ENCODE measurements around the gene TADA1.
"Not testable (repeated sequence)": the region's sequence is repeated elsewhere in the genome, so short reads cannot be mapped to it uniquely, and the experiment has no call there.

Gene TADA1

DNA sequence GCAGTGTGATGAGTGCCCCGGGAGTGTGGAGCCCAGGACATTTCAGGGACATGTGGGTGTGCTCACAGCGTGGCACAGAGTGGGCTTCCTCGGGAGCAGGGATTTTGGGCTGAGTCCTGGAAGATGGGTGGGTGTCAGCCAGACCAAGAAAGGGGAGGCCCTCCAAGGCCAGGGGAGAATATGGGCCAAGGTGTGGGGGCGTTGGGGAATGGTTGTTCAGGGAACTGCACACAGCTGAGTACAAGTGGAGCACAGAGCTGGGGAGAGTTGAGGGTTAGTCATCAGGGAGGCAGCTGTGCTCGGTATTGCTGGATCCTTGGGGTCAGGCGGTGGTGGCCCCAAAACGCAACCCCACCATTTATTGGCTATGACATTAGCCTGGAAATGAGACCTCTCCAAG, 31.3 kb downstream of the TADA1 start:
- no peak for DNase-seq (ENCODE audit: low read depth in 1 of 2, low spot score in 1 of 2)

DNA sequence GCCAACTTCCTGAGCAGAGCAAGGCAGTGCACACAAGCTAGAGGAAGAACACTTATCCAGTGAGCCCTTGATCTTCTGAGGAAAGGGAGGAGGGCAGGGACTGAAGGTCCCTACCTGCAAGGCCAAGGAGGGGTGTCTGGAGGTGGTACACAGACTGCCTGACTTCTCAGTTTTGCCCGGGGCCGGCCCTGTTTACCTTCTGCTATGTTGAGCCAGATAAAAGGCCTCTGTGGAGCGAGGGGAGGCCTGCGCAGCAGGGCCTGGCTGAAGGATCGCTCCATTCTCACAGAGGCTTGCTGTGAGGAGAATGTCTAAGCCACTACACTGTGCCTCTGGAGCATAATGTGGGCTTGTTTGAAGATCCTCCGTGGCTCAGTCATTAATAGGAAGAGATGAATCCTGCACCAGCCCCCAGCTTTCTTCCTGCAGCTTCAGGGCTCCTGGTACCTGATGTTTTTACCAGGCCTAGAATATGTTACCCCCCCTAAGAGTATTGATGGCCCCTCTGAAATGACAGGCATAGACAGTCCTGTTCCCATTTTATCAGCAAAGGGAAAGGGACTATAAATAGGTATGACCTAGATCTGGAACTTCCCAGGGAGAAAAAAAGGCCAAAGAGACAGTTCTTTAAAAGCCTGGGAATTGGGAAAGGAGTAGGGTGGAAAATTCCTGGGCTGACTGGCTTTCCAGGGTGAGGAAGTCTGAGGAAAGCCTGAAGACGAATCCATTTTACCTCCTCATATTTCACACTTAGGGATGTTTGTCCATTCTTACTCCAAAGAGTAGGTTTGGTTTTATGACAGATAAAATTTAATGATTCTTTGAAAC, 32.1 kb downstream of the TADA1 start:
- DNase-seq (ENCODE audit: low read depth in 1 of 2, low spot score in 1 of 2) = no peak

DNA sequence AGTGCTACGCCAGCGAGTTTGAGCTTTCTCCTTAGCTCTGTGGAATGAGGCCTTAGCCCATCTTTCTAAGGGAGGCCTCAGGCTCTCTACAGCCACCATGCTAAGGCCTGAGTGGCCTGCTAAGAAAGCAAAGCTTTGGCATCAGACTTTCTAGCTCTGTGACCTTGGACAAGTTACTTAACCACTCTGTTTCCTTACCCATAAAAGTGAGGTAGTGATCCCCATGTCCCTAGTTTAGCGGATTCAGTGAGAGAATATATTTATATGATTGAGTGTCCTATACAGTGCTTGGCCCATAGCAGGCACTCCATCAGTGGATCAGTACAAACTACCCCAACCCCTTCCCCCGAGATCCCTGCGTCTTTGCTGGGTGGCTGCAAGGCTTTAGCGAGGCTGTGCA, 32.7 kb downstream of the TADA1 start:
- no peak for DNase-seq (ENCODE audit: low read depth in 1 of 2, low spot score in 1 of 2)

DNA sequence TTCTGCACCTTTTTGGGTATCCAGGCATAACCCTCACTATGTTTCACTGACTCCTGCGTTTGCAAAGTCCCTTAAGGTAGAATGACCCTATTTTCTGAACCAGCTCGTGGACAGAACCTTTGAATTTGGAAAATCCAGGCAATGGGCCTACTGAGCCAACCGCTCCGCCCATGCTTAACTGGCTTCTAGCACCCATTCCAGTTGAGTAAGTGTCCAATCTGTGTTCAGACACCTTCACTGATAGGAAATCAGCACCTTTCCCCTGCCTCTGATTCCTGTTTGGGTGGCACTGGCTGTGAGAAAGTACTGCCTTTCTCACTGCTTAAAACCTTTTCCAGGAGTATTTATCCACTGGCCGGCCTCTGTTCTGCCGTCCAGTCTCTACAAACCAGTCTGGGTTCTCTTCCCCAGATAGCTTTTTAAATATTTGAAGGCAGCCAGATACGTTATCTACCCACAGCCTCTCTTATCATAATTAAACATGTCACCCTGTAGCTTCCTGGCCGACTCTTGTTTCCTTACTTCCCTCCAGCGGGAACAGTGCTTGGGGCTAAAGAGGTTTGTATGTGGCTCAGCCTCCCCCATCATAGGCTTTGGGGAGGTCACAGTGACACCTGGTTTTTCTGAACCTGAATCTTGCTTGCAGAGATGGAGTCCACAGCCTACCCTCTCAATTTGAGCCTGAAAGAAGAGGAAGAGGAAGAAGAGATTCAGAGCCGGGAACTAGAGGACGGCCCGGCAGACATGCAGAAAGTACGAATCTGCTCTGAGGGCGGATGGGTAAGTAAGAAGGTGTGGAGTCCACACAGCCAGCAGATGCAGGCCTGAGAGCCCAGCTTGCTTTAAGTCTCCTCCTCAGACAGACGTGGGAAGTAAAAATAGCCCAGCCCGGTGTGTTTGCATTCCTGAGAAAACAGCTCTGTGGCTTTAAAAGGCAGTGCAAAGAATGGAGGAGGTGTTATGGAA, 35.5 kb downstream of the TADA1 start:
- no peak for DNase-seq (ENCODE audit: low read depth in 1 of 2, low spot score in 1 of 2)

DNA sequence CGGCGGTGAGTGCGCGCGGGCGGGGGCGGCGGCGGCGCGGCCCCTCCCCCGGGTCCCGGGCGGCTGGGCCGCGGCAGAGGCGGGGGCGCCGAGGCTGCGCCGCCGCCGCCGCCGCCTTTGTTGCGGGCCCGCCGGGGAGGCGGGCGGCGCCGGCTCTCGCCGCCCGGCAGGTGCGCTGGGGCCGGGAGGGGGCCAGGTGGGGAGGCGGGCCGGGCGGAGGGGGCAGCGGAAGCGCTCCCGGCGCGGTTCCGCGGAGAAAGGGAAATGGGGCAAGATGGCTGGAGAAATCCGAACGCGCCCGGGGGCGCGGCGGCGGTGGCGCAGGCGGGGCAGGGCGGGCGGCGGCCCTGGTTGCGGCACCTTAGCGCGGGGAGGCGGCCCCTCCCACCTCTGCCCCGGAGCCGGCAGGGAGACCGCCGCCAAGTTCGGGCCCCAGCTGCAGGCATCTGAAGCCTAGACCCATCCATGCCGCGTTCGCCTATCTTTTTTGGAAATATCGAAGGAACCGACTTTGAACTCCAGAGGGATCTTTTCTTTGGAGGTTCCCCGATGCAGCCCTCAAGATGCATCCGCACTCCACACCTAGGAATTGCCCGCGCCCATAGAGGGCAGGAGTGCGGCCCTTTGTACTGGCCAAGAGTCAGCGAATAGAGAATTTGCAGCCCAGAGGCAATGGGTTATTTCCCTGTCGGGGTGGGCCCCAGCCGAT, 36.3 kb downstream of the TADA1 start:
- DNase-seq (ENCODE audit: low read depth in 1 of 2, low spot score in 1 of 2) = peak; percentile 20 to 37

DNA sequence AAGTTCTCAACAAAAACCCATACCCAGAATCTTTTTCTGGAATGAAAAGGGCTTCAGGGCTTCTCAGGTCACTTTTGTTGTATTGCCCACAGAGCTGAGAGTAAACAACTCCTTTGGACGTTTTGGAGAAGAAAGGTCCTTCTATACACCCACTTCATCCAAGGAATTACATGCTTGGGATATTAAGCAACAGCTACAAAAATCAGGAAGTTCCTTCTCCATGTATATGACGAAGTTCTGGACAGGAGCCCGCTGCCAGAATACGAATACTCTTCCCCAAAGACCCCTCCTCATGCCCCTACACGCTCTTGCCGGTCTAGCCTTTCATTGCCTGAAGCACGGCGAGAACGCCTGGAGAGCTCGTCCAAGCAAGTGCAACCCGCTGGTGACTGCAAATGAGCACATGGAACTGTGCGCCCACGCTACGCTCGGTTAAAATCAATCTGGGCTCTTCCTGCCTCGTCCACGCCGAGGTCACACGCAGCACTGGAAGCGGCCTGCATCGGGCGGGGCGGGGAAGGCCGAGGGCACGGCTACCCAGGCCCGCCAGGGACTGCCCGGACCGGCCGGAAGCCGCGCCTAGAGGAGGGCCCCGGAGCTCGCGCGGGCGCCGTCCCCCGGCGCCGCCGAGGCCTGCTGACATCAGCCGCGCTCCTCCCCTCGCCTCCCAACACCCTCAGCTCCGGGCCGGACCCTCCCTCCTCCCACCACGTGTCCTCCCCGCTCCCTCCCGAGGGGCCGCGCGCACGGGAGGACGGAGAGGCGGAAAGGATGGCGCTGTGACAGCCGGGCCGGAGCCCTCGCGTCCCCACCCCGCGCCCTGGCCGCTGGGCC, 37.1 kb downstream of the TADA1 start, which contains the start of gene POGK:
Gene POGK (plus strand): TSS at position 710 of the 834 bp plus-strand sequence. CDS start 1,482 bp downstream, outside the sequence.
- peak; percentile 74 to 80 for DNase-seq (ENCODE audit: low read depth in 1 of 2, low spot score in 1 of 2)

DNA sequence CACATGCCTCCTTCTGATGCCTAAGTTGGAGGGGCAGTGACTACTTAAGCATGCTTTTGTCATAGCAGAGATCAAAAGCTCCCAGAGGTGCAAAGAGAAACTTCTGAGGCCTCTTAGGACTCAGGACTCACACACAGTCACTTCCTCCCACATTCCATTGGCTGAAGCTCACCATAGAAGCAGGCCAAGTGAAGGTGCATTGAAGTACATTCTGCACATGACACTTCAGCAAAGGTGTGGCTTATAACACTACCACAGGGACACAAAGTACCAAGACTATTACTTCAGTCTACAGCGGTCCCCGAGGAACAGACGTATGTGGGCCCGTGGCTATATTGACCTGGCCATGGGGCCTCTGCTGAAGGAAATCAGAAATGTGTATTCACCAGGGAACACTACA, 39.3 kb downstream of the TADA1 start:
- no peak for DNase-seq (ENCODE audit: low read depth in 1 of 2, low spot score in 1 of 2)

DNA sequence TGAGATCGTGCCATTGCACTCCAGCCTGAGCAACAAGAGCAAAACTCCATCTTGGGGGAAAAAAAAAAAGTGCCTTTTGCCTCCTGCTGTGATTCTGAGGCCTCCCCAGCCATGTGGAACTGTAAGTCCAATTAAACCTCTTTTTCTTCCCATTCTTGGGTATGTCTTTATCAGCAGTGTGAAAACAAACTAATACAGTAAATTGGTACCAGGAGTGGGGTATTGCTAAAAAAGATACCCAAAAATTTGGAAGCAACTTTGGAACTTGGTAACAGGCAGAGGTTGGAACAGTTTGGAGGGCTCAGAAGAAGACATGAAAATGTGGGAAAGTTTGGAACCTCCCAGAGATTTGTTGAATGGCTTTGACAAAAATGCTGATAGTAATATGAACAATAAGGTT, 46.3 kb downstream of the TADA1 start:
- DNase-seq (ENCODE audit: low read depth in 1 of 2, low spot score in 1 of 2) = not testable (repeated sequence)

DNA sequence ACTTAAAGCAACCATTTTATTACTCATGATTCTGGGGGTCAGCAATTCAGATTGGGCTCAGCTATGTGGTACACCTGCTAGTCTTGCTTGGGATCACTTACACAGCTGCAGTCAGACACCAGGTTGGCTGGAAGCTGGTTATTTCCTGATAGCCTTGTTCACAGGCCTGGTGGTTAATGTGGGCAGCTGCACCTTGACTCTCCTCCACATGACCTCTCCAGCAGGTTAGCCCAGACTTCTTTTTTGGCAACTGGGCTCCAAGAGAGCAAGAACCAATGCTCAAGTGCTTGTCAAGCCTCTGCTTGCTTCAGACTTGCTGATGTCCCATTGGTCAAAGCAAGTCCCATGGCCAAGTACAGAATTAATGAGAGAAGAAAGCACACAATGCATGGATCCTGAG, 48.6 kb downstream of the TADA1 start:
- no peak for DNase-seq (ENCODE audit: low read depth in 1 of 2, low spot score in 1 of 2)

DNA sequence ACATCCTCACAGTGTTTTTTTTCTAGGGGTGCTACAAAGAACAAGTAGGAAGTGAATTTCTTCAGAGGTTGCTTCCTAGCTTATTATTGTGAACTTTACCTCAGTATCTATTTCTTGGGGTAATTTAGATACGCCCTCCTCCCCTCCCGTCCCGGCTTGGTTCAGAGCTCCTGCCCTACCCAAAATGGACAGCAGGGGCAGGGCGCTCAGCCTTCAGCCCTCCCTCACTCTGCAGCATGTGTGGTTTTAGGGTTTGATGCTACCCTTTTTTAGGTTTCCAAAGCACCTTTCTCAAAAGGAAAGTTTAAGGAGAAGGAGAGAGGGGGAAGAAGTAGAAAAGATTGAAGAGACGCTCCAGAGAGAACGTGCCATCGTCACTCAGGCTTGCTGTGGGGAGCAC, 53.7 kb downstream of the TADA1 start:
- no peak for DNase-seq (ENCODE audit: low read depth in 1 of 2, low spot score in 1 of 2)

DNA sequence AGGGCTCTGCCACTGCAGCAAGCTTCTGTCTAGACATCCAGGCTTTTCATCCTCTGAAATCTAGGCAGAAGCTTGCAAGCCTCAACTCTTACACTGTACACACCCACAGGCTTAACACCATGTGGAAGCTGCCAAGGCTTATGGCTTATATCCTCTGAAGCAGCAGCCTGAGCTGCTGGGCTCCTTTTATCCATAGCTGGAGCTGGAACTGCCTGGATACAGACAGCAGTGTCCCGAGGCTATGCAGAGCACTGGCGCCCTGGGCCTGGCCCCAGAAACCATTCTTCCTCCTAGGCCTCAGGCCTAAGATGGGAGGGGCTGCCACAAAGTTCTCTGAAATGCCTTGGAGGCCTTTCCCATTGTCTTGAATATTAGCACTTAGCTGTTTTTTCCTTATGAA, 56.1 kb downstream of the TADA1 start:
- no peak for DNase-seq (ENCODE audit: low read depth in 1 of 2, low spot score in 1 of 2)

DNA sequence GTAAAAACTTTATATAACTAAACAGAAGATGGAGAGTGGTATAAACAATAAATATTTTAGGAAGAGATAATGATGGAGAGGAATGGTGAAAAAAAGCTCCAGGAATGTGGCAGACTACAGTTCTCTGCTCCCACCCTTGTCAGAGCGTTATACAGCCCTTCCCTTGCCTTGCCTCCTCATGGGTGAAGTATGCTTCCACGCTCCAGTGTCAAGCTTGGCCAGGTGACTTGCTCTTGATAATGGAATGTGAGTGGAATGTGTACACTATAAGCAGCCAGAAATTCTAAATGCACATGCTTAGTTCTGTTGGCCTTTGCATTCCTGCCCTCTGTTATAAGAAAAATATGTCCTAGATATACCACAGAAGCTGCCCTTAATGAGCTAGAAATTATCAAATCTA, 61.5 kb downstream of the TADA1 start:
- DNase-seq (ENCODE audit: low read depth in 1 of 2, low spot score in 1 of 2) = no peak

DNA sequence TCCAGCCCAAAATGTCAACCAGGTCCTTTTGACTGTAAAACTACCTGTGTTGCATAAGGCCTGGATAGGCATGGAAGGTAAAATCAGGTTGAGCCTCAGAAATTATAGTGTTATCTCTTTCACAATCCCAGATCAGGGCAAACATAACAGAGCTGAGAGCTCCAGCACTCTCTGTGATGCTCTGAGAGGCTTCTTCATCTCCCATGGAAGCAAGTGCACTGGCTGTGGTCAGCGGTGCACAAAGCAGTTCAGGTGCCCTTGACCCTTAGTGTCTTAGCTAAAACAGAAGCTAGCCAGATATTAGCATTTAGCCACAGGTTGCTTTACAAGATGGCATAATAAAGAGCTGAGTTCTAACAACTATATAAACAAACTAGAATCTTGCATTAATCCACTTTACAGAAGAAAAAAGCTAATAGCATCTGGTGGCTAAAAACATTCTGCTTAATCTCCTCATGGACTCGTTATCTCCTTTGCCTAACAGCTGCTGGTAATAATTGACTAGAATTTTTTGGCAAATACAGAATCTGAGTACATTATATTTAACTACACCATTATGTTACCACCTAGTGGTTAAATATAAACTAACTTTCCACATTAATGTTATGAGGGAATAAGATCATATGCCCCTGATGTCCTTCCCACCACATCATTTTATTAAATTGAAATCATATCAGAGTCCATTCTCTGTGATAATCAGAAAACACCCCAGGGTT, 62.4 kb downstream of the TADA1 start:
- no peak for DNase-seq (ENCODE audit: low read depth in 1 of 2, low spot score in 1 of 2)

DNA sequence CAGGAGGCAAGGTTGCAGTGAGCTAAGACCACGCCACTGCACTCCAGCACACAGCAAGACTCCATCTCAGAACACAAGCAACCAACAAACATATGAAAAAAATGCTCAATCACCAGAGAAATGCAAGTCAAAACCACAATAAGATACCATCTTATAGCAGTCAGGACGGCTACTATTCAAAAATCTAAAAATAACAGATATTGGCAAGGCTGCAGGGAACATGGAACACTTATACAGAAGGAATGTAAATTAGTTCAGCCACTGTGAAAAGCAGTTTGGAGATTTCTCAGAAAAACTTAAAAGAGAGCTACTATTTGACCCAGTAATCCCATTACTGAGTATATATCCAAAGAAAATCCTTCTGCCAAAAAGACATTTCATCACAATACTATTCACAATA, 64.4 kb downstream of the TADA1 start:
- DNase-seq (ENCODE audit: low read depth in 1 of 2, low spot score in 1 of 2) = no peak

DNA sequence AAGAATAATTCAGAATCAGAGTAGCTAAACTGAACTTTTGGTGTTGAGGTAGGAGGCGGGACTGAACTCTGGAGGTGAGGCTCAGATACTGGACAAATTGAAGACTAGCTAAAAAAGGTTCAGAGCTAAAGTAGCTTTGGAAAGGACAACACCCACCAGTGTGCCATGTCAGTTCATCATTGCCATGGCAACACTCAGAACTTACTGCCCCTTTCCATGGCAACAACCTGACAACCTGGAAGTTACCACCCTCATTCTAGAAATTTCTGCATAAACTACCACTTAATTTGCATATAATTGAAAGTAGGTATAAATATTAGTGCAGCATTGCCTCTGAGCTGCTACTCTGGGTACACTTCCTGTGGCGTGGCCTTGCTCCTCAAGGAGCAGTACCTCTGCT, 67.1 kb downstream of the TADA1 start:
- DNase-seq (ENCODE audit: low read depth in 1 of 2, low spot score in 1 of 2) = no peak
